ENCODE results near the gene CELA2B. TPM values are rescaled to one million over a fixed set of nuclear protein-coding genes. Genes with fewer than 3 reads are reported as not detected.

CELA2B gene
- not detected for total RNA-seq (2013)
- polyA plus RNA-seq: not detected
- polyA minus RNA-seq: not detected in 2 replicates
- total RNA-seq: 0 to 2.5 (median 0.46) reads per million in 11 experiments

- Mint-ChIP-seq H3K36me3 (no peaks in the 10 kb centered on the region), H3K4me1 (peaks cover 2% of the 10 kb centered on the region), H3K4me3 (no peak within 1 kb of the TSS), H3K27me3 (ENCODE audit: low read depth in 3 of 3) (peaks cover 0 to 5% (median 1%) of the 10 kb centered on the region in 3 donors), H3K9me3 (peaks cover 0 to 4% (median 0%) of the 10 kb centered on the region in 7 donors), H3K27ac (no peak within 1 kb of the TSS)
- H3K9ac ChIP-seq (ENCODE audit: insufficient read depth, low read length, poor library complexity, severe bottlenecking): no peak within 1 kb of the TSS
- no peak within 1 kb of the TSS for H3K4me3 ChIP-seq (replicated peaks in 1 of 3; ENCODE audit: low read depth in 2 of 3, low read length in 3 of 3)
- H3K27ac ChIP-seq (ENCODE audit: low read depth in 1 of 2, low read length in 2 of 2): no peak within 1 kb of the TSS
- no peaks in the 10 kb centered on the region for H3K4me1 ChIP-seq (ENCODE audit: control insufficient read depth in 1 of 2, insufficient read depth in 2 of 2, low read length in 2 of 2)
- no peak within 1 kb of the TSS for H2AFZ ChIP-seq (ENCODE audit: insufficient read depth, low read depth, low read length, poor library complexity, severe bottlenecking)
- TF ChIP-seq CTCF (IDR thresholded peaks at IDR 0.05): no peak
- H3K79me2 ChIP-seq (ENCODE audit: insufficient read depth, low read length): no peaks in the 10 kb centered on the region
- DNase-seq: no peak
- no peaks in the 10 kb centered on the region for H4K20me1 ChIP-seq (ENCODE audit: insufficient read depth, low read length)
- WGBS (ENCODE audit: insufficient coverage): 100% methylated on average over 3 of the region's 5 CpGs
- H3K27me3 ChIP-seq (ENCODE audit: control insufficient read depth in 2 of 2, insufficient read depth in 2 of 2, low read length in 2 of 2): no peaks in the 10 kb centered on the region
- H3K9me3 ChIP-seq (replicated peaks in 1 of 2; ENCODE audit: control insufficient read depth in 1 of 2, insufficient read depth in 1 of 2, low read length in 2 of 2): no peaks in the 10 kb centered on the region
- intact Hi-C loops (cut with micrococcal nuclease): no loop called here
- no peaks in the 10 kb centered on the region for H3K36me3 ChIP-seq (replicated peaks in 1 of 2; ENCODE audit: control insufficient read depth in 1 of 2, insufficient read depth in 2 of 2, low read length in 2 of 2)
- no peak within 1 kb of the TSS for H3K4me2 ChIP-seq (replicated peaks; ENCODE audit: extremely low read depth, low read length, poor library complexity, severe bottlenecking)
Observed at GRCh38 chr1:15475752-15476314, at the start of gene CELA2B. Gene CELA2B (plus strand): TSS chr1:15476104. CDS start chr1:15476126, 22 bp downstream.

GRCh38 chr1:15426492-15427279 lies 49.2 kb upstream of the CELA2B start:
- no peak overlapping the region for H3K4me3 Mint-ChIP-seq
- DNase-seq: no peak
- Histone ChIP-seq H3K4me1 (ENCODE audit: control insufficient read depth in 1 of 2, insufficient read depth in 2 of 2, low read length in 2 of 2) (peaks cover 26 to 86% of the 10 kb centered on the region in 2 donors), H3K4me2 (replicated peaks; ENCODE audit: extremely low read depth, low read length, poor library complexity, severe bottlenecking) (no peak overlapping the region), H3K9ac (ENCODE audit: insufficient read depth, low read length, poor library complexity, severe bottlenecking) (no peak overlapping the region), H4K20me1 (ENCODE audit: insufficient read depth, low read length) (peaks cover 100% of the 10 kb centered on the region), H3K27ac (ENCODE audit: low read depth in 1 of 2, low read length in 2 of 2) (peak overlapping the region; percentile 26 to 84), H3K79me2 (ENCODE audit: insufficient read depth, low read length) (peaks cover 69% of the 10 kb centered on the region), H3K9me3 (replicated peaks in 1 of 2; ENCODE audit: control insufficient read depth in 1 of 2, insufficient read depth in 1 of 2, low read length in 2 of 2) (no peaks in the 10 kb centered on the region), H3K4me3 (replicated peaks in 1 of 3; ENCODE audit: low read depth in 2 of 3, low read length in 3 of 3) (no peak overlapping the region), H3K27me3 (ENCODE audit: control insufficient read depth in 2 of 2, insufficient read depth in 2 of 2, low read length in 2 of 2) (no peaks in the 10 kb centered on the region), H2AFZ (ENCODE audit: insufficient read depth, low read depth, low read length, poor library complexity, severe bottlenecking) (no peak overlapping the region), H3K36me3 (replicated peaks in 1 of 2; ENCODE audit: control insufficient read depth in 1 of 2, insufficient read depth in 2 of 2, low read length in 2 of 2) (peaks cover 75 to 90% of the 10 kb centered on the region in 2 donors)
- TF ChIP-seq CTCF (IDR thresholded peaks at IDR 0.05): no peak
- H3K27ac Mint-ChIP-seq: peak overlapping the region; percentile 86 to 97 (median 89)
- H3K9me3 Mint-ChIP-seq: peaks cover 0 to 2% (median 0%) of the 10 kb centered on the region in 7 donors
- peaks cover 63 to 95% of the 10 kb centered on the region in 2 donors for H3K36me3 Mint-ChIP-seq
- peaks cover 0 to 1% (median 0%) of the 10 kb centered on the region in 3 donors for H3K27me3 Mint-ChIP-seq (ENCODE audit: low read depth in 3 of 3)
- peaks cover 56% of the 10 kb centered on the region for H3K4me1 Mint-ChIP-seq
- intact Hi-C loops (cut with micrococcal nuclease): no loop called here
- WGBS (ENCODE audit: insufficient coverage): 82% methylated on average over 15 of the region's 30 CpGs
